ENCODE measurements around the gene UACA.

UACA gene

GRCh38 chr15:70768257-70768883 lies 5.0 kb upstream of the UACA start:
- H3K4me3 ChIP-seq (ENCODE audit: low read depth, low read length), result no peak overlapping the region
- DNase-seq (ENCODE audit: low read depth), result no peak
- no peak for TF ChIP-seq CTCF (conservative IDR thresholded peaks at IDR 0.05; ENCODE audit: low read depth, low read length)

GRCh38 chr15:70767667-70768066 lies 4.3 kb upstream of the UACA start:
- no peak for TF ChIP-seq CTCF (conservative IDR thresholded peaks at IDR 0.05; ENCODE audit: low read depth, low read length)
- DNase-seq (ENCODE audit: low read depth), result no peak
- no peak overlapping the region for H3K4me3 ChIP-seq (ENCODE audit: low read depth, low read length)

GRCh38 chr15:70766597-70766996 lies 3.2 kb upstream of the UACA start:
- H3K4me3 ChIP-seq (ENCODE audit: low read depth, low read length), result no peak overlapping the region
- no peak for TF ChIP-seq CTCF (conservative IDR thresholded peaks at IDR 0.05; ENCODE audit: low read depth, low read length)
- DNase-seq (ENCODE audit: low read depth), result no peak

- TF ChIP-seq CTCF (conservative IDR thresholded peaks at IDR 0.05; ENCODE audit: low read depth, low read length), result no peak
- no peak overlapping the region for H3K4me3 ChIP-seq (ENCODE audit: low read depth, low read length)
Observed at GRCh38 chr15:70765504-70766281, 2.3 kb upstream of the UACA start.

GRCh38 chr15:70763950-70764730 lies 782 bp upstream of the UACA start:
- DNase-seq (ENCODE audit: low read depth), result no peak
- TF ChIP-seq CTCF (conservative IDR thresholded peaks at IDR 0.05; ENCODE audit: low read depth, low read length), result no peak
- H3K4me3 ChIP-seq (ENCODE audit: low read depth, low read length), result peak overlapping the region; percentile 92

More at GRCh38 chr15:70765504-70766281, 2.3 kb upstream of the UACA start:
- DNase-seq (ENCODE audit: low read depth), result peak; percentile 72

- peak overlapping the region; percentile 92 for H3K4me3 ChIP-seq (ENCODE audit: low read depth, low read length)
- no peak for TF ChIP-seq CTCF (conservative IDR thresholded peaks at IDR 0.05; ENCODE audit: low read depth, low read length)
- DNase-seq (ENCODE audit: low read depth), result peak; percentile 86
Observed at GRCh38 chr15:70762469-70763119, 764 bp downstream of the UACA start.

All from choroid plexus epithelial cell (primary cell).